Fibroblast of lung (primary cell): ENCODE results near the gene FBXO31. TPM values are rescaled to one million over a fixed set of nuclear protein-coding genes. Genes with fewer than 3 reads are reported as not detected.

Experiments used
- DNase-seq, 2 donors: peaks; one replicate each; pipeline versions ENCODE4 v3.0.0 to v3.0.0-alpha.2; 2010; ENCODE audit warnings: low read depth in 2 of 2
- H2AFZ ChIP-seq: 2 replicates; pipeline ENCODE4 v1.5.1; 2012; ENCODE audit warnings: low read length, control low read depth, inconsistent platforms
- H3K27ac ChIP-seq: 2 replicates; pipeline ENCODE4 v1.5.1; 2011; ENCODE audit warnings: low read length, control low read depth; ENCODE audit not compliant: insufficient read depth
- H3K27me3 ChIP-seq: 2 replicates; pipeline ENCODE4 v1.5.1; 2011; ENCODE audit warnings: mild to moderate bottlenecking, low read length; ENCODE audit not compliant: control insufficient read depth, insufficient read depth
- H3K36me3 ChIP-seq: 2 replicates; pipeline ENCODE4 v1.5.1; 2011; ENCODE audit warnings: low read length; ENCODE audit not compliant: control insufficient read depth, insufficient read depth
- H3K4me1 ChIP-seq: 2 replicates; pipeline ENCODE4 v1.5.1; 2011; ENCODE audit warnings: low read length; ENCODE audit not compliant: control insufficient read depth, insufficient read depth; ENCODE audit errors: extremely low read depth
- H3K4me2 ChIP-seq: 2 replicates; pipeline ENCODE4 v1.5.1; 2011; ENCODE audit warnings: low read length, control low read depth; ENCODE audit not compliant: insufficient read depth; ENCODE audit errors: extremely low read depth
- H3K4me3 ChIP-seq, 4 experiments: fragments of 200-600 bp in 1 of 4; sonication (generic) in 1 of 4; replicated peaks in 1 of 4; 2 replicates each; pipeline ENCODE4 v1.5.1; 2011 to 2016; ENCODE audit warnings: low read length in 4 of 4, low read depth in 3 of 4, mild to moderate bottlenecking in 3 of 4, control low read depth in 2 of 4, inconsistent platforms in 1 of 4, mixed read lengths in 1 of 4; ENCODE audit not compliant: insufficient read depth in 1 of 4; ENCODE audit errors: control extremely low read depth in 1 of 4
- H3K79me2 ChIP-seq: 2 replicates; pipeline ENCODE4 v1.5.1; 2012; ENCODE audit warnings: mild to moderate bottlenecking, low read length, inconsistent platforms; ENCODE audit not compliant: control insufficient read depth, insufficient read depth
- H3K9ac ChIP-seq: 2 replicates; pipeline ENCODE4 v1.5.1; 2011; ENCODE audit warnings: mild to moderate bottlenecking, low read length, control low read depth; ENCODE audit not compliant: insufficient read depth
- H3K9me3 ChIP-seq: 2 replicates; pipeline ENCODE4 v1.5.1; 2012; ENCODE audit warnings: low read depth, low read length; ENCODE audit not compliant: control insufficient read depth, insufficient read depth
- H4K20me1 ChIP-seq: 2 replicates; pipeline ENCODE4 v1.5.1; 2011; ENCODE audit warnings: low read length; ENCODE audit not compliant: control insufficient read depth, insufficient read depth; ENCODE audit errors: extremely low read depth
- CTCF ChIP-seq, 2 donors: IDR thresholded peaks in 1 of 2; conservative IDR thresholded peaks in 1 of 2; 1 replicate in 1 of 2; 2 replicates in 1 of 2; pipeline ENCODE4 v1.5.1; 2011 to 2012; ENCODE audit warnings: low read length in 2 of 2, control low read depth in 1 of 2, inconsistent platforms in 1 of 2, low read depth in 1 of 2, mild to moderate bottlenecking in 1 of 2
- EZH2 ChIP-seq: IDR thresholded peaks from 2 replicates; pipeline ENCODE4 v1.5.1; 2012; ENCODE audit warnings: low read length, control low read depth, mild to moderate bottlenecking; ENCODE audit errors: missing control alignments
- polyA plus RNA-seq, 2 donors: library from polyadenylated mRNA; depleted of rRNA in 1 of 2; stranded (reverse) in 1 of 2; unstranded in 1 of 2; fragments of >200 nt; gene quantifications; 2 replicates each; pipeline ENCODE4 v1.2.1, GENCODE V29; 2011 to 2012; ENCODE audit warnings: missing spikeins in 1 of 2
- total RNA-seq: library from RNA; depleted of rRNA; stranded (reverse); fragments of >200 nt; gene quantifications from 2 replicates; pipeline ENCODE4 v1.2.1, GENCODE V29; 2014

The FBXO31 gene
- total and polyA plus RNA-seq, 2 donors (not counting 1 experiment from before 2014, with no cell fraction given), result 17.6 to 40.3 TPM

DNA sequence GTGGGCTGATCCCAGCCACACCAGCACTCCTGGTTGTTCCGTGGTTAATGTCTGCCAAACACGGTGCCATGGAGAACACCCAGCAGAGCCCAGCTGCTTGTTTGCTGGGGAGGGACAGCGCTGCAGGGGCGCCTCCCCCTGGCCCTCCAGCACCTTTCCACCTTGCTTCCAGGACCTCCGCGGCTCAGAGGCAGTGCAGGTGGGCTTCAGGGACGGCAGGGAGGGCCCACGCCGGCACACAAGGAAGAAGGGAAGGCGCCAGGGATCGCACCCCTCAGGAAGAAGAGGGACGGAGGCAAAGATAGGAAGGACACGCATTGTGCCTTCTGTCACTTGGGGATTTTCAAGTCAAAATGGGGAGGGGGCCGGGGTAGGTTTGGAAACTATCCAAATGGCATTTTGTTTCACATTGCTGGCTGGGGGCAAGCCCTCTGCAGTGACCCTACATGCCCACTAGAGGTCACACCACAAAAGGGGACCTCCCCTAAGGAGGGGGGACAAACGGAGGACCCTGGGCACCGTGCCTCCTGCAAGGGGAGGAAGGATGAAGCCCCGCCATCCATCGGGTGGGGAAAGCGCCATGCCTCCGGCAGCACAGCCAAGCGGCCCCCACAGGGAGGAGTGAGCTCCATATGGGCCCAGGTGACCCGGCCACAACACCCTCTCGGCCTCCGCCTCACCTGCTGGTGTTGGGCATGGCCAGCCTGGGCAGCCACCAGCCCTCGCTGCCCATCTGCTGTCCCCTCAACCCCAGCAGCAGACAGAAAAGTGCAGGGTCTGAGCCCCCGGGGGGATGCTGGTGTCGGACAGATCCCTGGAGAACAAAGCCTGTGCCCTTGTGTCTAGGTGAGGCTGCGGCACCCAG is 58.9 kb downstream of the FBXO31 start:
- DNase-seq, result peak; percentile 10 to 28
- no peak overlapping the region for H3K4me3 ChIP-seq
- no peaks in the 10 kb centered on the region for H3K27me3 ChIP-seq
- H3K79me2 ChIP-seq, result no peaks in the 10 kb centered on the region
- H3K9ac ChIP-seq, result no peak overlapping the region
- H3K4me1 ChIP-seq, result peaks cover 5% of the 10 kb centered on the region
- no peak overlapping the region for H3K4me2 ChIP-seq
- no peaks in the 10 kb centered on the region for H3K9me3 ChIP-seq
- H4K20me1 ChIP-seq, result no peaks in the 10 kb centered on the region
- no peak overlapping the region for H2AFZ ChIP-seq
- H3K36me3 ChIP-seq, result peaks cover 4% of the 10 kb centered on the region
- TF ChIP-seq CTCF (conservative IDR thresholded peaks at IDR 0.05 in 1 of 2, IDR thresholded peaks at IDR 0.05 in 1 of 2; ENCODE audit: low read depth in 1 of 2, low read length in 2 of 2), result peak; percentile 57 to 86
- TF ChIP-seq EZH2, result no peak
- no peak overlapping the region for H3K27ac ChIP-seq

DNA sequence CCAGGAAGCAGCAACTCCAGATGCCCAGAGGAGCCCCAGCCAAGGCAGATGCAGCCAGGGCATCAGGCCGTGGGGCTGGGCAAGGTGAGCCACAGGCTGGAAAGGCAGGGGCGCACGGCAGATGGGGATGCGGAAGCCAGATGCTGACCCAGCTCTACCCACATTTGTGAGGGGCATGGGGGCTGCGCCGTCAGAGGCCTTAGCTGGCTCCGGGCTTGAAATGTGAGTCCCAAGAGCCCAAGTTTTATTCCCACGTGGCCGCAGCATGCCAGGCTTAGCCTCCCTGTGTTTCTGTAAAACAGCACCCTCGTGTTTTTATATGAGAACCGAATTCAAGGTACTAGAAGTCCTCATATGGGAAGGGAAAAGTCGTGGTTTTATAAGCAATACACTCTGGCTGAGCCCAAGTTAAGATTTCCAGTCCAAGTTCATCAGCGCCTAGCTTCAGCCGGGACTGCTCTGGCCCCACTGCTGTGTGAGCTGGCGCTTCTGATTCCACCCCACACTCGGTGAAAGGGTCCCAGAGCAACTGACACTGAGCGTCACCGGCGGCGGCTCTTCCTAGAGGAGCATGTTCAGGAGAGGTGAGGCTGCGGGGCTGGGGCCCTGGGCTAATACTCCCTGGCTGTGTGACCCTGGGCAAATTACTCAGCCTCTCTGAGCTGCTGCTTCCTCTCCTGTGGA is 59.7 kb downstream of the FBXO31 start:
- Histone ChIP-seq H3K4me3 (no peak overlapping the region), H3K36me3 (peaks cover 2% of the 10 kb centered on the region), H3K4me2 (no peak overlapping the region), H3K27me3 (no peaks in the 10 kb centered on the region), H3K27ac (no peak overlapping the region), H4K20me1 (no peaks in the 10 kb centered on the region), H3K9ac (no peak overlapping the region), H3K9me3 (no peaks in the 10 kb centered on the region), H3K79me2 (peaks cover 2% of the 10 kb centered on the region), H2AFZ (no peak overlapping the region), H3K4me1 (peaks cover 5% of the 10 kb centered on the region)
- no peak for TF ChIP-seq CTCF (conservative IDR thresholded peaks at IDR 0.05 in 1 of 2, IDR thresholded peaks at IDR 0.05 in 1 of 2; ENCODE audit: low read depth in 1 of 2, low read length in 2 of 2)
- no peak for TF ChIP-seq EZH2
- DNase-seq, result no peak
